Measurements from ENCODE around the gene BCAM. TPM values are rescaled to one million over a fixed set of nuclear protein-coding genes. Genes with fewer than 3 reads are reported as not detected.

BCAM gene
- total and polyA plus RNA-seq, 10 of the 15 experiments (the other 5 are each of a cell fraction or from before 2014, with no cell fraction given): 0.10 to 0.64 TPM; not detected in 8

- no peak for TF ChIP-seq ZBTB40 (IDR thresholded peaks at IDR 0.05; ENCODE audit: borderline replicate concordance)
- no peak for TF ChIP-seq REST (IDR thresholded peaks at IDR 0.05; ENCODE audit: low read depth, low read length)
- TF ChIP-seq, protein P1, sequence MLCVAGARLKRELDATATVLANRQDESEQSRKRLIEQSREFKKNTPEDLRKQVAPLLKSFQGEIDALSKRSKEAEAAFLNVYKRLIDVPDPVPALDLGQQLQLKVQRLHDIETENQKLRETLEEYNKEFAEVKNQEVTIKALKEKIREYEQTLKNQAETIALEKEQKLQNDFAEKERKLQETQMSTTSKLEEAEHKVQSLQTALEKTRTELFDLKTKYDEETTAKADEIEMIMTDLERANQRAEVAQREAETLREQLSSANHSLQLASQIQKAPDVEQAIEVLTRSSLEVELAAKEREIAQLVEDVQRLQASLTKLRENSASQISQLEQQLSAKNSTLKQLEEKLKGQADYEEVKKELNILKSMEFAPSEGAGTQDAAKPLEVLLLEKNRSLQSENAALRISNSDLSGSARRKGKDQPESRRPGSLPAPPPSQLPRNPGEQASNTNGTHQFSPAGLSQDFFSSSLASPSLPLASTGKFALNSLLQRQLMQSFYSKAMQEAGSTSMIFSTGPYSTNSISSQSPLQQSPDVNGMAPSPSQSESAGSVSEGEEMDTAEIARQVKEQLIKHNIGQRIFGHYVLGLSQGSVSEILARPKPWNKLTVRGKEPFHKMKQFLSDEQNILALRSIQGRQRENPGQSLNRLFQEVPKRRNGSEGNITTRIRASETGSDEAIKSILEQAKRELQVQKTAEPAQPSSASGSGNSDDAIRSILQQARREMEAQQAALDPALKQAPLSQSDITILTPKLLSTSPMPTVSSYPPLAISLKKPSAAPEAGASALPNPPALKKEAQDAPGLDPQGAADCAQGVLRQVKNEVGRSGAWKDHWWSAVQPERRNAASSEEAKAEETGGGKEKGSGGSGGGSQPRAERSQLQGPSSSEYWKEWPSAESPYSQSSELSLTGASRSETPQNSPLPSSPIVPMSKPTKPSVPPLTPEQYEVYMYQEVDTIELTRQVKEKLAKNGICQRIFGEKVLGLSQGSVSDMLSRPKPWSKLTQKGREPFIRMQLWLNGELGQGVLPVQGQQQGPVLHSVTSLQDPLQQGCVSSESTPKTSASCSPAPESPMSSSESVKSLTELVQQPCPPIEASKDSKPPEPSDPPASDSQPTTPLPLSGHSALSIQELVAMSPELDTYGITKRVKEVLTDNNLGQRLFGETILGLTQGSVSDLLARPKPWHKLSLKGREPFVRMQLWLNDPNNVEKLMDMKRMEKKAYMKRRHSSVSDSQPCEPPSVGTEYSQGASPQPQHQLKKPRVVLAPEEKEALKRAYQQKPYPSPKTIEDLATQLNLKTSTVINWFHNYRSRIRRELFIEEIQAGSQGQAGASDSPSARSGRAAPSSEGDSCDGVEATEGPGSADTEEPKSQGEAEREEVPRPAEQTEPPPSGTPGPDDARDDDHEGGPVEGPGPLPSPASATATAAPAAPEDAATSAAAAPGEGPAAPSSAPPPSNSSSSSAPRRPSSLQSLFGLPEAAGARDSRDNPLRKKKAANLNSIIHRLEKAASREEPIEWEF (IDR thresholded peaks at IDR 0.05; ENCODE audit: insufficient replicate concordance, low read depth, low read length): no peak
- TF ChIP-seq ETV6 (conservative IDR thresholded peaks at IDR 0.05 in 1 of 2, IDR thresholded peaks at IDR 0.05 in 1 of 2; ENCODE audit: borderline replicate concordance in 1 of 2, low read depth in 1 of 2): no peak
- no peak for TF ChIP-seq SREBF1 (IDR thresholded peaks at IDR 0.05; ENCODE audit: low read length)
- no peak for TF ChIP-seq SP1 (IDR thresholded peaks at IDR 0.05; ENCODE audit: low read depth, low read length)
- TF ChIP-seq GATAD2B (conservative IDR thresholded peaks at IDR 0.05; ENCODE audit: low read depth): no peak
These were observed 23.6 kb upstream of the BCAM start (continued) for GRCh38 chr19:44785271-44785670.
